Activated CD8-positive, alpha-beta memory T cell treated with anti-CD3 and anti-CD28 coated beads, Interleukin-2, amount 50 U/mL, for 1 hour (primary cell): ENCODE measurements around the gene PEX5L.
"Not testable (repeated sequence)": the region's sequence is repeated elsewhere in the genome, so short reads cannot be mapped to it uniquely, and the experiment has no call there.

Experiments used
- DNase-seq: peaks from one replicate; pipeline ENCODE4 v3.0.0-alpha.2; 2020; ENCODE audit errors: extremely low read depth

Gene PEX5L, protein sequence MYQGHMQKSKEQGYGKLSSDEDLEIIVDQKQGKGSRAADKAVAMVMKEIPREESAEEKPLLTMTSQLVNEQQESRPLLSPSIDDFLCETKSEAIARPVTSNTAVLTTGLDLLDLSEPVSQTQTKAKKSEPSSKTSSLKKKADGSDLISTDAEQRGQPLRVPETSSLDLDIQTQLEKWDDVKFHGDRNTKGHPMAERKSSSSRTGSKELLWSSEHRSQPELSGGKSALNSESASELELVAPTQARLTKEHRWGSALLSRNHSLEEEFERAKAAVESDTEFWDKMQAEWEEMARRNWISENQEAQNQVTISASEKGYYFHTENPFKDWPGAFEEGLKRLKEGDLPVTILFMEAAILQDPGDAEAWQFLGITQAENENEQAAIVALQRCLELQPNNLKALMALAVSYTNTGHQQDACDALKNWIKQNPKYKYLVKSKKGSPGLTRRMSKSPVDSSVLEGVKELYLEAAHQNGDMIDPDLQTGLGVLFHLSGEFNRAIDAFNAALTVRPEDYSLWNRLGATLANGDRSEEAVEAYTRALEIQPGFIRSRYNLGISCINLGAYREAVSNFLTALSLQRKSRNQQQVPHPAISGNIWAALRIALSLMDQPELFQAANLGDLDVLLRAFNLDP

GRCh38 chr3:180036671-180037455 is at the start of gene PEX5L:
PEX5L (minus strand) TSS chr3:180036937; CDS start chr3:180036599, 338 bp downstream.
- no peak for DNase-seq

DNA sequence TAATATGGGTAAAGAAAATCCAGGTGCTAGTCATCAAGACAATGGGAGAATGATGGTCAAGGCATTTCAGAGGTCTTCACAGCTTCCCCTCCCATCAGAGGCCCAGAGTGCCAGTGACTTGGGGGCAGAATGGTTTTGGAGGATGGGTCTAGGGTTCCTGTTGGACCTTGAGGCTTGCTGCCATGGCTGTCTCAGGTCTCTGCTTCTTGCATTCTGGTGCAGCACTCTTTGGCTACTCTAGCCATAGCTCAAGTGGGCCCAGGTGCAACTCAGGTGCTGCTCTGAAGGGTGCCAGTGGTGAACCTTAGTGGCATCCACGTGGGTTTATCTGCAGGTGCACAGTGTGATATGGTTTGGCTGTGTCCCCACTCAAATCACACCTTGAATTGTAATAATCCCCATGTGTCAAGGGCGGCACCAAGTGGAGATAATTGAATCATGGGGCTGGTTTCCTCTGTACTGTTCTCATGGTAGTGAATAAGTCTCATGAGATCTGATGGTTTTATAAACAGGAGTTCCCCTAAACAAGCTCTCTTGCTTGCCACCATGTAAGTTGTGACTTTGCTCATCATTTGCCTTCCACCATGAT is 48.5 kb upstream of the PEX5L start:
- no peak for DNase-seq

DNA sequence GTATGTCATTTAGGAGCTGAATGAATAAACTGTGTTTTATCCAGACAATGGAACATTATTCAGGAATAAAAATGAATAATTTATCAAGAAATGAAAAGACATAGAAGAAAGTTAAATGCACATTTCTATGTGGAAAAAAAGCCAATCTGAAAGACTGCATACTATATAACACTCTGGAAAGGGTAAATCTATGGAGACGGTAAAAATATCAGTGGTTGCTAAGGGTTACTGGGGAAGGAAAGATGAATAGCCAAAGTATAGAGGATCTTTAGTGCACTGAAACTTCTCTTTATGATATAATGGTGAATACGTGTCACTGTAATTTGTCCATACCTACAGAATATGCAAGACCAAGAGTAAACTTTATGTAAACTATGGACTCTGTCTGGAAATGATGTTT is 46.0 kb upstream of the PEX5L start:
- DNase-seq: no peak

- DNase-seq: no peak
Measured at GRCh38 chr3:180078592-180078991, 41.9 kb upstream of the PEX5L start.

GRCh38 chr3:180073561-180073960 is 36.8 kb upstream of the PEX5L start:
- no peak for DNase-seq

DNA sequence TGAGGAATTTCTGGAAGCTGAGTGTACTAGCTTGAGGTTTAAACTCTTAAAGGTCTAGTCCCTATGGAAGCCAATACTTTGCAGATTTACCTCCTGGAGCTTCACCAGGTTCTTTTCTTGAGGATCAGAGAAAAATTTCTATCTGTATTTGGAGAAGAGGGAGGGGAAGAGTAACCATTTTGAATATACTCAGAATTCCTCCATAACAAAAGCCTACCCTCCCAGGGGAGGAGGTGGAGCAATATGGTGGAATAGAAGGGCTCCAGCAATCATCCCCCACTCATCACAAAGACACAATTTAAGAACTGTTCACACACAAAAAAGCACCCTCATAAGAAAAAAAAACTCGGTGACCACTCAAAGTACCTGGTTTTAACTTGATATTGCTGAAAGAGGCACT is 36.0 kb upstream of the PEX5L start:
- no peak for DNase-seq

- no peak for DNase-seq
Measured at GRCh38 chr3:180070925-180071324, 34.2 kb upstream of the PEX5L start.

GRCh38 chr3:180068023-180068422 is 31.3 kb upstream of the PEX5L start:
- DNase-seq: no peak

DNA sequence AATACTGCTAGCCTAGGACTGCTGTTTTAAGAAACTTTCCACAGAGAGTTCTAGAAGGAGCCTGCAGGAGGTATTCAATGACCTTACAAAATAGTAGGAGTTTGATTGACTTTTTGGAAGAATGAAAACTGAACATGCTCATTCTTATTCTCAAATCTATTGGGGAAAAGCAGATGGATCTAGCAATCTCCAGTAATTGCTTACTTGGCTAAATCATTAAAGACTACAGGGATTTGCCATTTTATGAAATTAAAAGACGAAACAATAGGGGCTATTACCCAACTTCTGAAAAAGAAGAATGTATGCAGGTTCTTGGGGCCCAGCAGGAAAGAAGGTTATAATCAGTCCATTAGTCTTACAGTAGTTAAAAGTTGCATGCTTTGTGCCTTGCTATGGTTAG is 29.9 kb upstream of the PEX5L start:
- no peak for DNase-seq

DNA sequence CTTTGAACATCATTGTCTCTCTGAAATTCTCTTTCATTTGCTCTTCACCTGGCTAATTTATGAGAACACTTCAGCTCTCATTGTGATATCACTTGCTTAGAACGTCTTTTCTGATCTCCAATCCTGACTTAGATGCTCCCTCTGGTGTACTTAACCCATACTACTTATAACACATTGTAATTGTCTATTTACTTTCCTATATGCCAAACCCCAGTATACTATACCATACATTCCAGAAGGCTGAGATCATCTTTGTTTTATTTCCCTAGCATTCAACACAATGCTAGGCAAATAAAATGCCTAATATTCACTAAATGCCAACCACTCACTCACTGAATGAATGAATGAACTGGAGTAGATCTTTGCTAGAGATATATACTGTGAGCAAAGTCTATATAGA is 27.0 kb upstream of the PEX5L start:
- no peak for DNase-seq

- no peak for DNase-seq
Measured at GRCh38 chr3:180062771-180063170, 26.0 kb upstream of the PEX5L start.

DNA sequence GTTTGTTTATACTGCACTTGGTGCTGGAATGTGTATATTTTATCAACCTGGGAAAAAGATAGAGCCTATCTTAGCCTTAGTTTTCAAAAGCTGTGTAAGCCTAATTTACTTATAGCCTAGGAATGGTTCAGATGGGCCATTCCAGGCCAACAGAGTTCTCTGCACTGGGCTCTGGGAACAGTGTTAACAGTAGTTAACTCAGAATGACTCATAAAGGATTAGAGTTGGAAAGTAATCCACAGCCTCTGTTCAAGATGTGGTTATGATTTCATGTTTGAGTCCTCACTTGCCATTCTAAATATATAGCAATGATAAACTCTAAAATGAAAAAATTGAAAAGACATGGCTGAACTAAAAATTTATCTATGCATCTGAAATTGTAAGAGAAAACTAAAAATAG is 22.6 kb upstream of the PEX5L start:
- no peak for DNase-seq

DNA sequence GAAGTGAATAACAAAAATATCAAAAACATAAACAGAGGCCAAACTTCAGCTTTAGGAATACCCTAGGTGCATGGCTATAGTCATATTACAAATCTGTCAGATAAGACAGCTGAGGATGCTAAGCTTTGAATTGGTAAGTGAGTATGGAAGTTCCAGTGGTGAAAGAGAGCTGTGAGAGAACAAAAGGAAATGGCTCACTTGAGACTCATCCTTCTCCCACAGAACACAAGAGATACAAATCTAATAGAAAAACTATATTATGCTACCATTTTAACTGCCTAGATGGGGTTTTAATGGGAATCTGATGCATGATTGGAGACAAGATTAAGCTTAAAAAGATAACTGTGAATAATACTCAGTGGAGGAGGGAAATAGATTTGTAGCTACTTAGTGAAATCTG is 21.5 kb upstream of the PEX5L start:
- no peak for DNase-seq

- DNase-seq: not testable (repeated sequence)
Measured at GRCh38 chr3:180055656-180056055, 18.9 kb upstream of the PEX5L start.

GRCh38 chr3:180049391-180049790 is 12.7 kb upstream of the PEX5L start:
- DNase-seq: no peak

GRCh38 chr3:180048840-180049239 is 12.1 kb upstream of the PEX5L start:
- no peak for DNase-seq

- no peak for DNase-seq
Measured at GRCh38 chr3:180048103-180048502, 11.4 kb upstream of the PEX5L start.

DNA sequence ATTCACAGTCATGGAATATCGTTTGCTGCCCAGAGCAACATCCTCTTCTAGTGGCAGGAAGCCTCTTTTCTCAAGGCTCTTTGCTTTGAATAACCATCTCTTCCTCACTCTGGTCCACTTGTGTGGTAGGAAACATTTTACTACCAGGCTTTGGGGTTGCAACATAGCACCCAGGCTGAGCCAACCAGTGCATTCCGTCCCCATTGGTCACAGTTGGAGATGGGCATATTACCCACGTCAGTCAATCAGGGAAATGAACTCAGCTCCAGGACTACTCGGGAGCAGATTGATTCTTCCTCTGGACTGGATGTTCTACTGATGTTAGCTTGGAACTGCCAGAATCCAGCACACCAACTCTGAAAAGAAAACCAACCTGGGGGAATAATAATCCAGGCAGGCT is 4.2 kb upstream of the PEX5L start:
- DNase-seq: no peak

- no peak for DNase-seq
Measured at GRCh38 chr3:180036092-180036670, 556 bp downstream of the PEX5L start.

- no peak for DNase-seq
Measured at GRCh38 chr3:180026997-180027396, 9.7 kb downstream of the PEX5L start.

DNA sequence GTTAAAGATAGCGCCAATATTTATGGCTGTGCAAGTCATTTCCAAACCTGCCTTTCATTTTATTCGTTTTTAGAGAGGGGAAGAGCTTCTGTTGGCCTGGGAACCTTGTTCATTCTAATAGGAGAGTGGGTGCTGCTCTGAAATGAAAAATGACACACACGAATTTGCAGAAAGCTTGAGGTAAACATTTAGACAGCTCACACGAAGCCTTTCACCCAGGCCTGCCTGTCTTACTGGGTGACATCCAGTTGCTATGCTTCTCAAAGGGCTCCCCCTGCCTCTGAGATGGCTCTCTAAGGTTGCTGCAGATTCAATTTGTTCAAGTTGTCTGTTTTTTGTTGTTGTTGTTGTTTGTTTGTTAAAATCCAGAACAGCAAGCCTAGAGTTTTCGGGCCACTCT is 18.2 kb downstream of the PEX5L start:
- DNase-seq: no peak

- no peak for DNase-seq
Measured at GRCh38 chr3:180017846-180018245, 18.9 kb downstream of the PEX5L start.
